ENCODE data around the gene CYTIP. TPM values are rescaled to one million over a fixed set of nuclear protein-coding genes. Genes with fewer than 3 reads are reported as not detected.

Gene CYTIP
- total and polyA plus RNA-seq, 9 of the 15 experiments (the other 6 are each of a cell fraction or from before 2014, with no cell fraction given), result 0.03 to 0.35 (median 0.26) TPM; not detected in 1

DNA sequence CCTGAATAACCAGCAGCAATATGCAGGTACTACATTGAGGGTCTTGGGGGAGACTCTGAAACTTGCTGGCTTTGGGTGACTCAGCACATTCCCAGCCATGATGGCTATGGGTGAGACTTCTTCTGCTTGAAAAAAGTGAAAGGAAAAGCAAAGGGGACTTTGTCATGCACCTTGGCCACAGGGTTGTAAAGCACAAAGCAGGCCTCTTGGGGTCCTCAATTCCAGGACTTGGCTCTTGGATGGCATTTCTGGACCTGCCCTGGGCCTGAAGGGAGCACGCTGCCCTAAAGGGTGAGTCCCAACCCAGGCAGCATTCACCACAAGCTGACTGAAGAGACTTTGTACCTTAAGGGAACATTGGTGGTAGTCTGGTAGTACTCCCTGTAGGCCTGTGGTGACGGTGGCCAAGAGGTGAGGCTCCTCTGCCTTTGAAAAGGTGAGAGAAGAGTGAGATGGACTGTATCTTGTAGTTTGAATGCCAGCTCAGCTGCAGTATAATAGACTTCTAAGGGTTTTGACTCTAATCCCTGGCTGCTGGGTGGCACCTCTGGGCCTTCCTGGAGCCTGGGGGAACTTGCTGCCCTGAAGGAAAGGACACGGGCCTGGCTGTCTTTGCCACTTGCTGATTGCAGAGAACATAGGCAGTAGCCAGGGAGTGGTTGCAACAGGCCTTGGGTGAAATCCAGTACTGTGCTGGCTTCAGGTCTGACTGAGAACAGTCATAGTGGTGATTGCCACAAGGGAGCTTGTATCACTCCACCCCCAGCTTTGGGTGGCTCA is 36.5 kb upstream of the CYTIP start:
- WGBS (ENCODE audit: insufficient coverage, low coverage, missing lambda C conversion rate), result 17% methylated on average over 3 of the region's 3 CpGs
- H3K9ac ChIP-seq (ENCODE audit: insufficient read depth in 1 of 2, low read depth in 2 of 2, low read length in 2 of 2), result no peak overlapping the region
- H3K9me3 ChIP-seq (replicated peaks; ENCODE audit: control insufficient read depth, insufficient read depth, low read depth, low read length), result no peaks in the 10 kb centered on the region
- intact Hi-C loops (cut with micrococcal nuclease), result no loop called here
- H3K27ac ChIP-seq (ENCODE audit: extremely low read depth, low read depth, low read length), result no peak overlapping the region
- ChIA-PET POLR2A (no interaction called here), CTCF (ENCODE audit: low intra/inter-chr PET ratio) (no interaction called here)
- H3K27me3 ChIP-seq (ENCODE audit: control insufficient read depth in 2 of 2, insufficient read depth in 2 of 2, low read length in 2 of 2), result peaks cover 0 to 7% of the 10 kb centered on the region in 2 experiments; a peak in 2 of 5 replicates
- in situ Hi-C loops (cut with MboI), result loop anchor here (25.0 kb wide), 1 partner anchor 1257 kb away; no protein-coding TSS in a partner anchor
- H3K4me2 ChIP-seq (ENCODE audit: insufficient read depth, low read length), result no peak overlapping the region
- H3K79me2 ChIP-seq (ENCODE audit: control insufficient read depth, insufficient read depth, low read length), result no peaks in the 10 kb centered on the region
- no peaks in the 10 kb centered on the region for H3K36me3 ChIP-seq (ENCODE audit: control insufficient read depth, insufficient read depth, low read length)
- H3K9me1 ChIP-seq (ENCODE audit: control insufficient read depth, insufficient read depth, low read length), result no peaks in the 10 kb centered on the region
- no peak for FAIRE-seq
- H4K20me1 ChIP-seq (replicated peaks; ENCODE audit: control insufficient read depth, insufficient read depth, low read length), result no peaks in the 10 kb centered on the region
- peak overlapping the region; percentile 74 for H2AFZ ChIP-seq (ENCODE audit: low read depth, low read length)
- H3K4me3 ChIP-seq, result no peak overlapping the region
- peaks cover 0 to 22% of the 10 kb centered on the region in 2 experiments; a peak in 3 of 5 replicates for H3K4me1 ChIP-seq (replicated peaks in 1 of 2; ENCODE audit: control insufficient read depth in 2 of 2, insufficient read depth in 2 of 2, low read length in 2 of 2)
- ATAC-seq, result peak; percentile 31; the same call in 2 of the 3 replicates
- BruUV-seq (replicated peaks), result no TSS peak
- no peak for DNase-seq (ENCODE audit: extremely low read depth in 1 of 4, low spot score in 3 of 4)
- TF ChIP-seq, protein P1, sequence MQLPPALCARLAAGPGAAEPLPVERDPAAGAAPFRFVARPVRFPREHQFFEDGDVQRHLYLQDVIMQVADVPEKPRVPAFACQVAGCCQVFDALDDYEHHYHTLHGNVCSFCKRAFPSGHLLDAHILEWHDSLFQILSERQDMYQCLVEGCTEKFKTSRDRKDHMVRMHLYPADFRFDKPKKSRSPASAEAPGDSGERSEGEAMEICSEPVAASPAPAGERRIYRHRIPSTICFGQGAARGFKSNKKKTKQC (CRISPR knock-in tag; IDR thresholded peaks at IDR 0.05), result no peak
- TF ChIP-seq NFE2L1 (tag; IDR thresholded peaks at IDR 0.05; ENCODE audit: borderline replicate concordance, low read depth) (peak; percentile 86), ZC3H4 (CRISPR knock-in tag; IDR thresholded peaks at IDR 0.05; ENCODE audit: borderline replicate concordance) (no peak), ZNF766 (CRISPR knock-in tag; conservative IDR thresholded peaks at IDR 0.05) (0 out of 2 replicates have a peak, but pooled peaks have one; percentile 1), ARNT (IDR thresholded peaks at IDR 0.05) (no peak), KAT2B (IDR thresholded peaks at IDR 0.05; ENCODE audit: low read depth, low read length) (no peak), ZNF282 (CRISPR knock-in tag; IDR thresholded peaks at IDR 0.05) (no peak), NUFIP1 (IDR thresholded peaks at IDR 0.05; ENCODE audit: partially characterized antibody) (no peak), TAF15 (IDR thresholded peaks at IDR 0.05; ENCODE audit: low read depth, low read length) (no peak), MAFK (IDR thresholded peaks at IDR 0.05; ENCODE audit: low read length) (peak; percentile 54; the same call in 1 of the 2 replicates), ZNF707 (CRISPR knock-in tag; conservative IDR thresholded peaks at IDR 0.05) (no peak), WHSC1 (IDR thresholded peaks at IDR 0.05; ENCODE audit: low read length) (no peak), MAFG (tag; conservative IDR thresholded peaks at IDR 0.05) (peak; percentile 95), MAFF (IDR thresholded peaks at IDR 0.05; ENCODE audit: low read length) (peak; percentile 72; the same call in 1 of the 2 replicates), TARDBP (IDR thresholded peaks at IDR 0.05) (no peak), NCOA4 (IDR thresholded peaks at IDR 0.05; ENCODE audit: partially characterized antibody) (no peak), SIX5 (IDR thresholded peaks at IDR 0.05; ENCODE audit: borderline replicate concordance in 1 of 2, insufficient read depth in 1 of 2, low read depth in 1 of 2, low read length in 2 of 2) (no peak)
- TF ChIP-seq, protein P2, sequence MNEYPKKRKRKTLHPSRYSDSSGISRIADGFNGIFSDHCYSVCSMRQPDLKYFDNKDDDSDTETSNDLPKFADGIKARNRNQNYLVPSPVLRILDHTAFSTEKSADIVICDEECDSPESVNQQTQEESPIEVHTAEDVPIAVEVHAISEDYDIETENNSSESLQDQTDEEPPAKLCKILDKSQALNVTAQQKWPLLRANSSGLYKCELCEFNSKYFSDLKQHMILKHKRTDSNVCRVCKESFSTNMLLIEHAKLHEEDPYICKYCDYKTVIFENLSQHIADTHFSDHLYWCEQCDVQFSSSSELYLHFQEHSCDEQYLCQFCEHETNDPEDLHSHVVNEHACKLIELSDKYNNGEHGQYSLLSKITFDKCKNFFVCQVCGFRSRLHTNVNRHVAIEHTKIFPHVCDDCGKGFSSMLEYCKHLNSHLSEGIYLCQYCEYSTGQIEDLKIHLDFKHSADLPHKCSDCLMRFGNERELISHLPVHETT (CRISPR knock-in tag; conservative IDR thresholded peaks at IDR 0.05 in 1 of 2, IDR thresholded peaks at IDR 0.05 in 1 of 2), result peak in 1 of 2 experiments; percentile 33; a peak in 1 of 4 replicates
- TF ChIP-seq, protein P3, sequence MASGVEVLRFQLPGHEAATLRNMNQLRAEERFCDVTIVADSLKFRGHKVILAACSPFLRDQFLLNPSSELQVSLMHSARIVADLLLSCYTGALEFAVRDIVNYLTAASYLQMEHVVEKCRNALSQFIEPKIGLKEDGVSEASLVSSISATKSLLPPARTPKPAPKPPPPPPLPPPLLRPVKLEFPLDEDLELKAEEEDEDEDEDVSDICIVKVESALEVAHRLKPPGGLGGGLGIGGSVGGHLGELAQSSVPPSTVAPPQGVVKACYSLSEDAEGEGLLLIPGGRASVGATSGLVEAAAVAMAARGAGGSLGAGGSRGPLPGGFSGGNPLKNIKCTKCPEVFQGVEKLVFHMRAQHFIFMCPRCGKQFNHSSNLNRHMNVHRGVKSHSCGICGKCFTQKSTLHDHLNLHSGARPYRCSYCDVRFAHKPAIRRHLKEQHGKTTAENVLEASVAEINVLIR (CRISPR knock-in tag; IDR thresholded peaks at IDR 0.05), result no peak
